NK-92 treated with Interleukin-12 subunit alpha and Interleukin-12 subunit beta, amount 100 ng/mL, for 24 hours (cell line): ENCODE data around the gene SERPIND1.

Source experiments
- DNase-seq: peaks from one replicate; lab custom pipeline; 2025; lab: John Stamatoyannopoulos, UW

Gene SERPIND1

GRCh38 chr22:20774882-20775281, 969 bp downstream of the SERPIND1 start:
- DNase-seq = no peak

GRCh38 chr22:20775342-20775895, 1.5 kb downstream of the SERPIND1 start:
- DNase-seq = no peak

GRCh38 chr22:20776624-20777405, 2.9 kb downstream of the SERPIND1 start:
- DNase-seq = no peak

GRCh38 chr22:20777420-20778177, 3.7 kb downstream of the SERPIND1 start:
- DNase-seq = no peak

- DNase-seq = no peak
Measured at GRCh38 chr22:20779014-20779817, 5.3 kb downstream of the SERPIND1 start.

GRCh38 chr22:20779818-20780158, 5.9 kb downstream of the SERPIND1 start:
- no peak for DNase-seq

GRCh38 chr22:20781272-20781990, 7.5 kb downstream of the SERPIND1 start:
- DNase-seq = no peak

- no peak for DNase-seq
Measured at GRCh38 chr22:20782083-20782482, 8.2 kb downstream of the SERPIND1 start.

GRCh38 chr22:20782596-20783299, 8.8 kb downstream of the SERPIND1 start:
- no peak for DNase-seq

GRCh38 chr22:20783300-20783673, 9.4 kb downstream of the SERPIND1 start:
- DNase-seq = no peak

GRCh38 chr22:20783844-20784723, 10.2 kb downstream of the SERPIND1 start:
- no peak for DNase-seq

- no peak for DNase-seq
Measured at GRCh38 chr22:20785415-20785814, 11.5 kb downstream of the SERPIND1 start.

GRCh38 chr22:20786048-20786447, 12.1 kb downstream of the SERPIND1 start:
- DNase-seq = no peak

- no peak for DNase-seq
Measured at GRCh38 chr22:20786536-20786979, 12.6 kb downstream of the SERPIND1 start.

GRCh38 chr22:20787223-20787622, 13.3 kb downstream of the SERPIND1 start:
- no peak for DNase-seq

GRCh38 chr22:20787746-20788626, 14.1 kb downstream of the SERPIND1 start:
- no peak for DNase-seq

GRCh38 chr22:20788627-20789344, 14.9 kb downstream of the SERPIND1 start:
- DNase-seq = no peak
